HG03469 (cell line): Measurements from ENCODE around the gene TMEFF1.
A peak's percentile ranks its signal among the peaks of the same experiment; 100 is the strongest.

Source experiments
- ATAC-seq: cut with Tn5 transposase; IDR thresholded peaks from one replicate; pipeline ENCODE4 v1.9.1; 2021; ENCODE audit warnings: mild to moderate bottlenecking, moderate library complexity, moderate number of reproducible peaks; ENCODE audit not compliant: unreplicated experiment

Gene TMEFF1

GRCh38 chr9:100445903-100446549 is 26.9 kb upstream of the TMEFF1 start:
- ATAC-seq: no peak

- no peak for ATAC-seq
Observed at GRCh38 chr9:100447041-100447440, 25.9 kb upstream of the TMEFF1 start.

DNA sequence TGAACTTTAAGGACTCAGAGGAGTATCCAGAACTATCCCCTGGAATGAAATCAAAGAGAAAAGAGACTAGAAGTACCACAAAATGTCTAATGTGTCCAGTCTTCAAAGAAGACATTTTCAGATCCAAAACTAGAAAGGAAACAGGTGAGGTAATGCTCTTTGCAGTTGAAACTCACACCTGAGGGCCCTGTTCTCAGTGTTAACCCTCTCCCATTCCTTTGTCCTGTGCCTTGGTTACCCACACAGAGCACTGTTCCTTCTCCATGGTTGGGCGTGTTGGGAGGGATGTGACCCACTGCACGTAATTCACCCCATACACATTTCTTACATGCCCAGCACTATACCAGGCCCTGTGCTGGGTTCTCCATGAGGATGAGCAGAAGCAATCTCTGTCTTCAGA is 24.7 kb upstream of the TMEFF1 start:
- no peak for ATAC-seq

DNA sequence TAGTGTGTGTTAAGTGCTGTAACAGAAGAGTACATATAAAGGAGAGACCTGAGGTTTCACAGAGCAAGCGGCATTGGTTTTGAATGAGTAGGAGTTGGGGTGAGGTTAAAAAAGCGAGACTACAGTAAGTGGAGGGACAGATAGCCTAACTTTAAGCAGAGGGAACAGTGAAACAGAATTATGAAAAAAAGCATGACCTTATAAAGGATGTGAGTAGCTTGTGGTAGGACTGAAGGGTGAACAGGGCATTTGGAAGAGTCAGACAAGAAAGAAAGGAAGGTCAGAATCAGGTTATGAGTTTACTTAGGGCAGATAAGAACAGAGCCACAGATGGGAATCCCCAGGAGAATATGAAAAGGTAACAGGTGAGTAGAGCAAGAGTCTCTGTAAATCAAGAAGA is 23.5 kb upstream of the TMEFF1 start:
- ATAC-seq: no peak

- no peak for ATAC-seq
Observed at GRCh38 chr9:100452894-100453293, 20.1 kb upstream of the TMEFF1 start.

- no peak for ATAC-seq
Observed at GRCh38 chr9:100455470-100455869, 17.5 kb upstream of the TMEFF1 start.

GRCh38 chr9:100457517-100457916 is 15.4 kb upstream of the TMEFF1 start:
- ATAC-seq: no peak

DNA sequence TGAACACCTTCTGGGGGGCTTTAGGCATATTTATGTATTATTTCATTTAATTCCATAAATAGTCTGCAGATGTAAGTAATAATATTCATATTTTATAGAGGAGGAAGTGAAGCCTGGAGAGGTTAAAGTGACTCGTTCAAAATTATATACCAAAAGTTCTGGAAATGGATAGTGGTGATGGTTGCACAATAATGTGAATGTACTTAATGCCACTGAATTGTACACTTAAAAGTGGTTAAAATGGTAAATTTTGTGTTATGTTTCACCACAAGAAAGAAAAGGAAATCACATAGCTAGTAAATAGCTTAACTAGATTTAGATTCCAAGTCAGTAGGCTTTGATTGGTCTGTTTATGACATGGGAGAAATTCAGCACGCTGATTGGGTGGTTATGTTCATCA is 13.0 kb upstream of the TMEFF1 start:
- no peak for ATAC-seq

- no peak for ATAC-seq
Observed at GRCh38 chr9:100465274-100465673, 7.7 kb upstream of the TMEFF1 start.

- ATAC-seq: no peak
Observed at GRCh38 chr9:100465761-100466160, 7.2 kb upstream of the TMEFF1 start.

- no peak for ATAC-seq
Observed at GRCh38 chr9:100466171-100466828, 6.6 kb upstream of the TMEFF1 start.

DNA sequence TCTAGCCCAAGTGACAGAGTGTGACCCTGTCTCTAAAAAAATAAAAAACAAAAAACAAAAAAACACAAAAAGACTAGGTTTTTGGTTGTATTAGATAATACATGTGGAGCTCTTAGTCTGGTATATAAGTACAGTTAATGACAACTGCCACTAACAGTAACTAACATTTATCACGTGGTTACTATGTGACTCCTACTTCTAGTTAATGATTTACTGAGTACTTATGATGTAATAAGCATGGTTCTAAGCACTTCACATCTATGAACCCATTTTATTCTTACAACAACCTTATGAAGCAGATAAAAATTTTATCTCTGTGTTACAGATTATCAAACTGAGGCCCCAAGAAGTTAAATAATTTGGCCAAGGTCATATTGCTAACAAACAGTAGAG is 6.1 kb upstream of the TMEFF1 start:
- ATAC-seq: no peak

GRCh38 chr9:100468041-100468440 is 4.9 kb upstream of the TMEFF1 start:
- ATAC-seq: no peak

- no peak for ATAC-seq
Observed at GRCh38 chr9:100472268-100472667, 681 bp upstream of the TMEFF1 start.

GRCh38 chr9:100473276-100474081 is 530 bp downstream of the TMEFF1 start:
- peak; percentile 51 for ATAC-seq

- no peak for ATAC-seq
Observed at GRCh38 chr9:100474082-100474923, 1.4 kb downstream of the TMEFF1 start.

GRCh38 chr9:100474924-100475276 is 2.0 kb downstream of the TMEFF1 start:
- ATAC-seq: no peak

- no peak for ATAC-seq
Observed at GRCh38 chr9:100477241-100477640, 4.3 kb downstream of the TMEFF1 start.

DNA sequence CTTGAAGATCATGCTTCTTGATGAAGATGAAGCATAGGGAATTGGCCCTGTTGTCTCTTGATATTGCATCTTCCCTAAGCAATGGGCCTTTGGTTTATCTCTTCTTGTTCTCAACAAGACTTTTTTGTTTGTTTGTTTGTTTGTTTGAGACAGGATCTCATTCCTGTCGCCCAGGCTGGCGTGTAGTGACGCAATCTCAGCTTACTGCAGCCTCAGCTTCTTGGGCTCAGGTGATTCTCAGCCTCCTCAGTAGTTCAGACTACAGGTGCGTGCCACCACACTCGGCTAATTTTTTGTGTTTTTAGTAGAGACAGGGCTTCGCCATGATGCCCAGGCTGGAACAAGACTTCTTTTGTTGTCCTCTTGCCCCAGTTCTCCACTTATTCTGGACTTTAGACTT is 5.2 kb downstream of the TMEFF1 start:
- no peak for ATAC-seq

- ATAC-seq: no peak
Observed at GRCh38 chr9:100479820-100480219, 6.9 kb downstream of the TMEFF1 start.

DNA sequence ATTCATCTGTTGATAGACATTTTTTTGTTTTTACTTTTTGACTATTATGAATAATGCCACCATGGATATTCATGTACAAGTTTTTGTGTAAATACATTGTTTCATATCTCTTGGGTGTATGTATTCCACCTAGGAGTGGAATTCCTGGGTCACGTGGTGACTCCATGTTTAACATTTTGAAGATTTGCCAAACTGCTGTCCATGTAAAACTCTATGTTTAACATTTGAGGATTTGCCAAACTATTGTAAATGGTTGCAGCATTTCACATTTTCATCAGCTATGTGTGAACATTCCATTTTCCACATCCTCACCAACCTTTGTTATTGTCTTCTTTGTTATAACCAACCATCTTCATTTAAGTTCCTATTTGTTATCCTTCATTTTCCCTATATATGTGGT is 12.2 kb downstream of the TMEFF1 start:
- no peak for ATAC-seq
